Sigmoid colon (tissue), 4 donors: ENCODE data around the gene STRIP1.

Experiments
- CTCF ChIP-seq, 4 experiments: fragments of 450-650 bp in 3 of 4; fragments of 200-600 bp in 1 of 4; IDR thresholded peaks; one replicate each; pipeline ENCODE4 v1.5.1; 2016 to 2019; ENCODE audit warnings: antibody characterized with exemption in 4 of 4, mild to moderate bottlenecking in 3 of 4, moderate library complexity in 2 of 4
- EP300 ChIP-seq, 4 donors: sonication (generic); formaldehyde crosslinking; IDR thresholded peaks; one replicate each; pipeline ENCODE4 v1.6.1; 2017; ENCODE audit warnings: antibody characterized with exemption in 4 of 4
- POLR2A ChIP-seq, 2 donors: fragments of 450-650 bp; IDR thresholded peaks; one replicate each; pipeline ENCODE4 v1.6.1; 2016; ENCODE audit warnings: antibody characterized with exemption in 2 of 2, mild to moderate bottlenecking in 2 of 2, moderate library complexity in 2 of 2
- POLR2AphosphoS5 ChIP-seq, 4 donors: sonication (generic); formaldehyde crosslinking; IDR thresholded peaks; one replicate each; pipeline ENCODE4 v1.6.1; 2017; ENCODE audit warnings: antibody characterized with exemption in 4 of 4

GRCh38 chr1:109991400-109991925 is 43.0 kb upstream of the STRIP1 start:
- TF ChIP-seq CTCF (IDR thresholded peaks at IDR 0.05) (no peak), POLR2A (IDR thresholded peaks at IDR 0.05) (no peak), POLR2AphosphoS5 (IDR thresholded peaks at IDR 0.05) (no peak), EP300 (IDR thresholded peaks at IDR 0.05) (no peak)
